ENCODE measurements around the gene UBE2G1.

GRCh38 chr17:4229627-4230541, 136.6 kb downstream of the UBE2G1 start:
- no peak for TF ChIP-seq EZH2 (IDR thresholded peaks at IDR 0.05)
- TF ChIP-seq CTCF (IDR thresholded peaks at IDR 0.05), result no peak
- no peak for TF ChIP-seq EZH2phosphoT487 (IDR thresholded peaks at IDR 0.05)

Data from neural progenitor cell (in vitro differentiated cells).